GM21367 (cell line): ENCODE data around the gene C1orf210.

ENCODE experiments used
- ATAC-seq: cut with Tn5 transposase; IDR thresholded peaks from one replicate; pipeline ENCODE4 v1.9.1; 2021; ENCODE audit not compliant: unreplicated experiment

The C1orf210 gene

GRCh38 chr1:43312663-43313515 is 27.5 kb upstream of the C1orf210 start:
- ATAC-seq, result no peak

GRCh38 chr1:43312212-43312623 is 26.8 kb upstream of the C1orf210 start:
- ATAC-seq, result no peak

GRCh38 chr1:43311521-43311920 is 26.1 kb upstream of the C1orf210 start:
- no peak for ATAC-seq

GRCh38 chr1:43309405-43310025 is 24.1 kb upstream of the C1orf210 start:
- ATAC-seq, result no peak

- no peak for ATAC-seq
Observed at GRCh38 chr1:43308635-43309404, 23.4 kb upstream of the C1orf210 start.

GRCh38 chr1:43307458-43308158 is 22.2 kb upstream of the C1orf210 start:
- no peak for ATAC-seq

GRCh38 chr1:43306688-43307457 is 21.5 kb upstream of the C1orf210 start:
- ATAC-seq, result no peak

GRCh38 chr1:43305926-43306687 is 20.7 kb upstream of the C1orf210 start:
- no peak for ATAC-seq

GRCh38 chr1:43305461-43305860 is 20.1 kb upstream of the C1orf210 start:
- no peak for ATAC-seq

GRCh38 chr1:43304771-43305300 is 19.5 kb upstream of the C1orf210 start:
- ATAC-seq, result no peak

- ATAC-seq, result no peak
Observed at GRCh38 chr1:43304314-43304681, 18.9 kb upstream of the C1orf210 start.

- ATAC-seq, result no peak
Observed at GRCh38 chr1:43303471-43304313, 18.3 kb upstream of the C1orf210 start.

GRCh38 chr1:43302721-43303470 is 17.5 kb upstream of the C1orf210 start:
- ATAC-seq, result no peak

GRCh38 chr1:43302201-43302600 is 16.8 kb upstream of the C1orf210 start:
- no peak for ATAC-seq

- no peak for ATAC-seq
Observed at GRCh38 chr1:43300378-43301094, 15.2 kb upstream of the C1orf210 start, which contains the start of gene TIE1. Gene TIE1, plus strand, starts transcription at chr1:43300982. Its CDS starts 90 bp downstream, at chr1:43301072.

GRCh38 chr1:43299101-43299500 is 13.7 kb upstream of the C1orf210 start:
- no peak for ATAC-seq

- no peak for ATAC-seq
Observed at GRCh38 chr1:43298055-43298454, 12.7 kb upstream of the C1orf210 start.
